Skin epidermis (tissue), 12 donors: Measurements from ENCODE around the gene CUTC.
"Not testable (repeated sequence)": the region's sequence is repeated elsewhere in the genome, so short reads cannot be mapped to it uniquely, and the experiment has no call there.

Experiments
- H3K27ac ChIP-seq, 21 experiments: fragments of 200-600 bp; sonication (generic) in 11 of 21; one replicate each; pipeline ENCODE4 v1.5.0; 2020; ENCODE audit warnings: mild to moderate bottlenecking in 3 of 21, inconsistent platforms in 2 of 21, moderate library complexity in 2 of 21
- H3K4me3 ChIP-seq, 7 experiments: fragments of 200-600 bp; sonication (generic) in 2 of 7; one replicate each; pipeline ENCODE4 v1.5.0; 2020; ENCODE audit warnings: inconsistent platforms in 2 of 7, mild to moderate bottlenecking in 2 of 7, moderate library complexity in 1 of 7

Gene CUTC

DNA sequence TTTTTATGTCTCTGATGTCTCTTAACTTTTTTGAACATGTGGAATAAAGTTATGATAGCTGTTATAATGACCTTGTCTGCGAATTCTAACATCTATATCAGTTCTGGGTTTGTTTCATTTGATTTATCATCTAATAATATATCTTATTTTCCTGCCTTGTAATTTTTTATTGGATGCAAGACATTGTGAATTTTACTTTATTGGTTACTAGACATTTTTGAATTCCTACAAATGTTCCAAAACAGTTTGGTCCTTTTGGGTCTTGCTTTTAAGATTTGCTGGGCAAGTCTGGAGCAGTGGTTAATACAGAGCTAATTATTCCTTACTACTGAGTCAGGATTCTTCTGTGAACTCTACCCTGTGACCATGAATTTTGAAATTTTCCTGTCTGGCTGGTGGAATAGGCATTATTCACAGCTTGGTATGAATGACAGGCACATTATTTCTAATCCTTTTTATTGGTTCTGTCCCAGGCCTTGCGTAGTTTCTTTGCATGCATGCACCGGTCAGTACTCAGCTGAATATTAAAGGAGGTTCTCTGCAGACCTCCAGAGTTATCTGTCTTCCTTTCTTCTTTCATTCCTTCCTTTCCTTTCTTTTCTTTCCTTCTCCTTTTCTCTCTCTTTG lies 9.0 kb downstream of the CUTC start:
- no peak overlapping the region for H3K4me3 ChIP-seq
- no peak overlapping the region for H3K27ac ChIP-seq

DNA sequence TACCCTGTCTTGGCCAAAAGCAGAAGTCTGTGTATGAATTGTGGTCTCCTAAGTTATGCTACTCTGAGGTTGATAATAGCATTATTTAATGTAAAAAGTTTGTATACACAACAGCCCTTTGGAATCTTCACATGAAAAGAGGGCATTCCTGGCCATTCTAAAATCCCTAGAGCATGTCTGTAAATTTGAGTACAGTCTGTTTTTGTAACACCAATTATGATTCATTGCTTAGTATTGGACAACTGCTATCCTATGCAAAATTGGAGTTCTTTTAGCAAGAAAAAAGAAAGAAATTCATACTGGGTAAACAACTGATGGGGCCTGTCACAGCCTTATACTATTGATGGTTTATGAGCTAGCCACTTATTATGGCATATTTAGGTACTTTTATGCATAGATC lies 10.2 kb downstream of the CUTC start:
- Histone ChIP-seq H3K4me3 (no peak overlapping the region), H3K27ac (peak overlapping the region in 2 of 21 experiments; percentile 14 to 18)

DNA sequence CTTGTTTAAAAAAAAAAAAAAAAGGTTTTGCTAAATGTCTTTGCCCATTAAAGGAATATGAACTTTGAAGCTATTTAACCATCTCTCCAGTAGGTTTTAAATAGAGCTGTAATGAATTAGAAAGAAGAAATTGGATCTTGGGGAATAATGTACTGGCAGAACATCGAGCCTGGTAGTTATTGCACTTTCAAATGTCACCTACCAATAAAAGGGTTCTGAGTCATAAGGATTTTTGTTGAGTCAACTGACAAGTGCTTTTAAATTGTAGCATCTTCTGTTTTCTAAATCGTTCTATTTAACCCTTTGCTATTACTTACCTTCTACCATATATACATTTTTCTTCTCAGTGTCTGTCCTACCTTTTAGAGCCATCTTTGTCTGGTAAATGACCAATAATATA lies 10.7 kb downstream of the CUTC start:
- no peak overlapping the region for H3K4me3 ChIP-seq
- H3K27ac ChIP-seq, result no peak overlapping the region

DNA sequence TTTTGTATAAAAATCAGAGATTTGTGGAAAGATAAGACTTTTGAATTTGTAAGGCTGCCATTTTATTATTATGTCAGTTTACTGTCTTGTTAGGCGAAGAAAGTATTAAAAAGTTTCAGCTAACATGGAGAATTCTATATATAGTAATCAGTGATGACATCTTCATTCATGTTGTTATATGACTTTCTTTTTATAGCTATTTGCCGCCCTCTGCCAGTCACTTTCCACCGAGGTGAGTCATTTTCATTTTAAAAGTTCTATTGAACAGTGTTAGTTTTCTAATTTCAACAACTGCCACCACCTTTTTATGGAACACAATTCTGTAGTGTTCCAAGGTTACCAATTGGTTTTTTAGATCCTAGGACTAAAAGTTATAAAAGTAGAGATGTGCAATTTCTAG lies 11.8 kb downstream of the CUTC start:
- no peak overlapping the region for H3K4me3 ChIP-seq
- H3K27ac ChIP-seq, result no peak overlapping the region

DNA sequence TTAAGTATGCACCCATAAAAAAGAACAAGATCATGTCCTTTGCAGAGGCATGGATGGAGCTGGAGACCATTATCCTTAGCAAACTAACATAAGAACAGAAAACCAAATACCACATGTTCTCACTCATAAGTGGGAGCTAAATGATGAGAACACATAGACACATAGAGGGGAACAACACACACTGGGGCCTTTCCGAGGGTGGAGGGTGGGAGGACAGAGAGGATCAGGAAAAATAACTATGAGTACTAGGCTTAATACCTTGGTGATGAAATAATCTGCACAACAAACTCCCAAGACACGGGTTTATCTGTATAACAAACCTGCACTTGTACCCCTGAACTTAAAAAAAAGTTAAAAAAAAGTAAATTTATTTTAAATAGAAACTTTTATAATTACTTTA lies 14.1 kb downstream of the CUTC start:
- H3K27ac ChIP-seq, H3K4me3 ChIP-seq: not testable (repeated sequence)

DNA sequence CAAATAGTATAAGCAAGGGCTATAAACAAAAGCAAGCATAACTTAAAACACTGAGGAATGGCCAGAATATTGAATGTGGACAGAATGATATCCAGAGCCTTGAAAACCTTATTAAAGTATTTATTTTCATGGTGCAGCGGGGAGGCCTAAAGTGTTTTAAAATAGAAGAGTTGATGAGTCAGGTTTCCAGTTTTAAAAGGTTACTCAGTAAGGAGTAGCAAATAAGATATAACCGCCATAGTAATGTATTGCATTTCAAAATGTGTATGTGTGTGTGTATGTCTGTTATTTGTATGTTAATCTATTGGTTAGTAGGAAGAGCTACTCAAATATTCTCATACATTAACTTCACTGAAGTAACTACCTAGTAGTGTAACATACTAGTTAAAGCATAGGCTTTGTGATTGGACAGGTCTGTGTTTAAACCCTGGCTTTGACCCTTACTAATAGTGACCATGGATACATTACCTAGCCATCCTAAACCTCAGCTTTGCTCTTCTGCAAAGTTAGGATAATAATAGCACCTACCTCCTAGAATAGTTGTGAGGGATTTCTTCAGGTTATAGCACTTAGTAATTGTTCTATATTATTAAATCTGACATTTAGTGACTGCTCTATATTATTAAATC lies 16.9 kb downstream of the CUTC start:
- no peak overlapping the region for H3K4me3 ChIP-seq
- no peak overlapping the region for H3K27ac ChIP-seq

DNA sequence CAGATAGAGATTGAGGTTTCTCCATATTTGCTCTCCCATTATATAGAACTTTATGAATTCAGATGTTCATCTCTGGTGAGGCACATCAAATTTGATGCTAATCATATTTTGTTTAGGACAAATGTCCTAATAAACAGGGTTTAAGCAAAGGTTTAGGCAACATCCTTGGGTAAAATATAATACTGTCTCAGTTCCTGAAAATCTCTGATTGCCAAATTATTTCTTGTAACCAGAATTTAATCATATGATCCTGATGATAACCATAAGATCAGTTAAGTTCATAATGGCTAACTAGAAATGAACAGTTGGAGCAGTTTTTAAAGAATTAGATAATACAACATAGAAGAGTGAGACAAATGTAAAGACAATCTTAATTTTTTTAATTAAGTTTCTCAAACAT lies 18.6 kb downstream of the CUTC start:
- H3K27ac ChIP-seq, result no peak overlapping the region
- no peak overlapping the region for H3K4me3 ChIP-seq

DNA sequence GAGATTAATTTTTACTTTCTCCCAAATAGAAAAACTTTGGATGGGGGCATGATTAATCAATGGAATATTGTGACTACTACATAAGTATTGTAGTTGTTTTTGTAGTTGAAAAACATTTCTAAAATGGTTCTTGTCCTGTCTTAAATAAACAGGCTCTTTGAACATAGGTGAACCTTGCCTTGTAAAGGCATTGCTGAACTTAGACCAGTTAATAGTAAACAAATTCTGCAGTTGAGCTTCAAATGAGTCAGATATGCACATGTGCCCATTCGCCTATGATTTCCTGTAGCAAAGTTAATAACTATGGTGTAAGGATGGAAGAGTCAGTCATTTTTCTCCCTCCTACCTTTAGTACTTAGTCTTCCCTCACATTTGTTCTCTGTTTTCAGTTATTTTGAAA lies 22.6 kb downstream of the CUTC start:
- H3K4me3 ChIP-seq, result no peak overlapping the region
- H3K27ac ChIP-seq, result no peak overlapping the region

DNA sequence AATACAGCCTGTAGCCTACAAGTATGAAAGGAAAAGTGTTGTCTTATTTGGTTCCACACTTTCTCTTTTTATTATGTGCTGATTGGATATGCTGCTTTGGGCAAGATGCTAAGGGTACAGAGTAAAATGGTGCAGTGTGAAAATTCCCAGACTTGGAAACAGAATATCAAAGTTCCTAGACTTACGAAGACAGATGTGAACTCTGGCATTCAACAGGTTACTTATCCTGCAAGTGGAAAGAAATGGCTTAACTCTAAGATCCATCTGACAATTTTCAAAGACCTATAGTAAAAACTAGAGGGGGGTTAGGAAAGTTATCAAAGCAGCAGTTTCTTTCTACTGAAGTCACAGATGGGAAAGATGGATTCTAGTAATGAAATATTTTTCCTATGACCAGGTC lies 24.1 kb downstream of the CUTC start:
- H3K27ac ChIP-seq, result no peak overlapping the region
- H3K4me3 ChIP-seq, result no peak overlapping the region

DNA sequence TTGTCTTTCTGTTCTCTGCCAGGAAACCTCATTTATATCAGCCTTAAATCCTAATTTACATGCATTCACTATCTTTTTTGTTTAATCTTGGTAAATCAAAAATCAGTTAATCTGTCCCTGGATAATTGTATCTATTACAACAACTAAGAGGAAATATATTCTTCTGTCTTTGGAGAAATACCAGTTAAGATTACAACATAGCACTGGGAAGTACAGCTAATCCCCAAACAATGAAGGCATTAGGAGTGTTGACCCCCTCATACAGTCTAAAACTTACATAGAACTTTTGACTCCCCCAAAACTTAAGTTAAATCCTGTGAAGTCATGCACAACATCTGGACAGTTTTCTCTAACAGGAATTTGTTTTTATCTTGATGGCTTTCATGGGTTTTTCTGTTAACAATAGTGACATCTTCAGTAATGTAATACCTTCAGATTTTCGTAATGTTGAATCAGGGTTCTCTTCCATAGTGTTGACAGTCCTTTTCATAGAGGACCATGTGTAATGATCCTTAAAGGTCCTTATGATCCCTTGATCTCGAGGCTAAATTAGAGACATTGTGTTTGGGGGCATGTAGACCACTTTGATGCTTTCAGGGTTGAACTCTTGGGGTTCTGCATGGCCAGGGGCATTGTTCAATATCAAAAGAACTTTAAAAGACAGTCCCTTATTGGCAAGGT lies 26.3 kb downstream of the CUTC start:
- no peak overlapping the region for H3K27ac ChIP-seq
- no peak overlapping the region for H3K4me3 ChIP-seq

DNA sequence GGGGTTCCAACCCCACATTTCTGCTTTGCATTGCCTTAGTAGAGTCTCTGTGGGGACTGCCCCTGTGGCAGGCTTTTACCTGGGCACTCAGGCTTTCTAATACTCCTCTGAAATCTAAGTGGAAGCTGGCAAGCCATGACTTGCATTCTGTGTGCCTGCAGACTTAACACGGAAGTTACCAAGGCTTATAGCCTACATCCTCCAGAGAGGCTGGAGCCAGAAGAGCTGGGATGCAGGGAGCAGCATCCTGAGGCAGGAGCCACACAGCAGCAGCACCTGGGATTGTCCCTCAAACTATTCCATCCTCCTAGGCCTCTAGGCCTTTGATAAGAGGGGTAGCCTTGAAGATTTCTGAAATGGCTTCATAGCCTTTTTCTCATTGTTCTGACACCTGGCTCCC lies 28.3 kb downstream of the CUTC start:
- Histone ChIP-seq H3K4me3 (no peak overlapping the region), H3K27ac (no peak overlapping the region)

DNA sequence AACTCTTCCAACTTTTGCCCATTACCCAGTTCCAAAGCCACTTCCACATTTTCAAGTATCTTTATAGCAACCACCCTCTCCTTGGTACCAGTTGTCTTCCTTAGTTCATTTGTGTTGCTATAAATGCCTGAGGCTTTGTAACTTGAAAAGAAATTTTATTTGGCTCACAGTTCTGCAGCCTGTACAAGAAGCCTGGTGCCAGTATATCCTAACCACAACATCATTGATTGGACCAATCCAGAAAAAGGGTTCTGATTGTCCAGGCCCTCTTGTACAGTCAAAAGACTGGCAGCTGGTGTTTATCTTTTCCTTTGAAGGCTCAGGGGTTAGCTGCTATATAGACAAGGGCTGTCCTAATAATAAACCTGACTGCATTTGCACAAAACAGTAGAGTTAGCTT lies 29.3 kb downstream of the CUTC start:
- H3K27ac ChIP-seq, result no peak overlapping the region
- no peak overlapping the region for H3K4me3 ChIP-seq

DNA sequence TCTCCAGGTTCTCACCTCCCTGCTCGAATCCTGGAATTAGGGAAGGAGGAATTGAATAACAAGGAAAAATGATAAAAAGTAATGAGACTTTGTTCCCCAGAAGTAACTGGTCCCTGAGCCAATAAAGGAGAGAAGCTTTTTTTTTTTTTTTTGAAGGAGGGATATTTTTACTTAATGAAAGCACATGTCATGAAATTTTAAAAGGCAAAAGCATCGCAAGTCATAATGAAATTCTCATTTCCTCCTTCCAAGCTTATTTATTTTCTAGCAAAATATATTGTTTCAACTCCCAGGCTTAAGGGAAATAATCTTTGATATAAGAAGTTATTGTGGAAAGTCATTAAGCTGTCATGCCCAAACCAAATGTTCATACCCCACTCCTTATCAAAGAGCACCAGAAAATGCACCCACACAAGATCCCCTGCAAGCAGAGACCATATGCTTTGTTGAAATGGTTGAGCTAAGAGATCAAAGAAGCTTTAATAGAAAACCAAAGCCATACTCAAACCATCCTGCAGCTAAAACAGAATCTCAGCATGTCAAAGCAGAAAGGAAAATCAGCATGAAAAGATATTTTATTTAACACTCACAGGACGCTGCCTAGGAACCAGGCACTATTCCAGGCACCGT lies 33.8 kb downstream of the CUTC start:
- Histone ChIP-seq H3K27ac (no peak overlapping the region), H3K4me3 (no peak overlapping the region)

DNA sequence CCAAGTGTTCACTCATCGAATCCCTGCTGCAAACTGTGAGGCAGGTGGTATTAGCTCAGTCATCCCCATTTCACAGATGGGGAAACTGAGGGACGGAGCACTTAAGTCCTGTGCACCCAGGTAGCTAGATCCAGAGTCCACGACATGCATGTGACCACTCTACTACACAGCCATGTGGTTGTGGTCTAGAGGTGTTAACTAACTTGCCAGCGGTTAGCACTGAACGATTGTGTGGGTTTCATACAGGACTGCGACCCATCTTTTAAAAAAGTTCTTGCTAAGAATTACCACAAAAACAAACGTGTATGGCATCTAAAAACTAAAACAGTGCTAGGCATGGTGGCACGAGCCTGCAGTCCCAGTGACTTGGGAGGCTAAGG lies 34.3 kb downstream of the CUTC start:
- Histone ChIP-seq H3K4me3 (no peak overlapping the region), H3K27ac (no peak overlapping the region)

DNA sequence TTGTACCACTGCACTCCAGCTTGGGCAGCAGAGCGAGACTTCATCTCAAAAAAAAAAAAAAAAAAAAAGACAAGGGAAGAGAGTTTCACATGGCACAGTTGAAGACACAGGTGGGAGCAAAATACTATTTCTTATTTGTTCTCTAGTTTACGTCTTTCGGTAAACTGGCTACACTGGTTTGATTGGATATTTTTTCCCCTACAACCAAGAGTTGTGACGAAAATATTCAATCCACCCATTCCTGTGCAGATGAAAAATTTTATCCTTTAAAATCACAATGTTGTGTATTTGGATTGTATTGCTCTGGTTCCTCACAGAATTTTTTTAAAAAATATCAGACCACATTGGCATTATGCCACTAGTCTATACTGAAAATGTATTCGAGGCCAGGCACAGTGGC lies 35.9 kb downstream of the CUTC start:
- Histone ChIP-seq H3K27ac (no peak overlapping the region), H3K4me3 (no peak overlapping the region)

DNA sequence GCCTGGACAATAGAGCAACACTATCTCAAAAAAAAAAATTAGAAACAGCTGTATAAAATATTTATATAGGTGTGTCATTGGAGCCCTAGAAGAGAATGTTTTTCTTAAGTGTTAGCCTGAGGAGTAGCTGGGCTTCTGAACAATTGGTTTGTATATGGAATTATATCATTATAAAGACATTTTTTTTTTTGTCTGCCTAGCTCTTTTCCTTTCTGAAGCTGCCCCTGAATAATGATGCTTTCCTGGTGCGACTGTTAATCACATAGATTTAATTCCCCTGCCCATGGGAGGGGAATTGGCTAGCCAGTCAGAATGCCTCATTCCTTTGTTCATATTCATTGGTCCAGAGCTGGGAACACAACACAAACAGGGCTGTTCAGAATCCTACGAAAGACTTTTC lies 36.5 kb downstream of the CUTC start:
- no peak overlapping the region for H3K4me3 ChIP-seq
- no peak overlapping the region for H3K27ac ChIP-seq

DNA sequence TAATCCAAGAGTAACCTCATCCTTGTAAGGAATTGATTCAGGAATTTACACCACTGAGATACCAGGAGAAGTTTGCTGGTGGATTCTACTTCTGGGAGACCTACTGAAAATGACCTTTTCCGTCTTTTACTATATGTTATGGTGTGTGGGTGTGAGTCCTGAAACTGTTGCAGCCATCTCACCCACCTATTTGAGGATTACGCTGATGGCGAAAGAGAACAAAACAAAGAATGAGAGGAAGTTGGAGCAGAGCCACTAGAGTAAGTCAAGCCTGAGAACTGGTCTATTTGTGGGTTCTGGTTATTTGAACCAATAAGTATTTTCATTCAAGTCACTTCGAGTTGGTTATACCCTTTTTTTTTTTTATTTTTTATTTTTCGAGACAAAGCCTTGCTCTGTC lies 37.7 kb downstream of the CUTC start:
- Histone ChIP-seq H3K4me3 (no peak overlapping the region), H3K27ac (no peak overlapping the region)

DNA sequence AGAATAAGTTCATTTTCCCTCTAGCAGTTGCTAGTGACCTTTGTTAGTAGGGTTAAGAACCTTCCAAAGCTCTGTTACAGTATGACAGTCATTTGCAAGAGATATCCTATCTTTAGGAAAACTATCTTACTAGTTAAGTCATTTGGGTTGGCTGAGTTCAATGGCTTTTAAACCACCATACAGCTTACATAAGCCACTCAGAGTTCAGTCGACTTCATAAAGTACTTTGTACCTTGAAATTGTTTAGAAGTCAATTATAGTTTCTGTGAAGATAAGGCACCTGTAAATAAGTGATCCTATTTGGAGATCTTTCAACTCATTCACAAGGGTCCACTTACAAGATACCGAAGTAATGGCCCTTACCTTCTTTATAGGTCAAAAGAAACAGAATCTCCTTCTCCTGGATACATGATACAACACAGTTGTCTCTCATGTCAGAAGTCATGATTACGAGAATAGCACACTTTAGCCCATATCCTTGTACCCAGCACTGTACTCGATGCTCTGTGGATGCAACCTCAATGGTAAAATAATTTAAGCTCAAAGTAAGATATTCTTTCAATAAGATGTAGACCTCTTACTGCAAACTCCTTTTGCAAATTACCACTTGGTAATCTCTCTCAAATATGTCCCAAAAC lies 38.5 kb downstream of the CUTC start:
- H3K27ac ChIP-seq, result no peak overlapping the region
- H3K4me3 ChIP-seq, result no peak overlapping the region

DNA sequence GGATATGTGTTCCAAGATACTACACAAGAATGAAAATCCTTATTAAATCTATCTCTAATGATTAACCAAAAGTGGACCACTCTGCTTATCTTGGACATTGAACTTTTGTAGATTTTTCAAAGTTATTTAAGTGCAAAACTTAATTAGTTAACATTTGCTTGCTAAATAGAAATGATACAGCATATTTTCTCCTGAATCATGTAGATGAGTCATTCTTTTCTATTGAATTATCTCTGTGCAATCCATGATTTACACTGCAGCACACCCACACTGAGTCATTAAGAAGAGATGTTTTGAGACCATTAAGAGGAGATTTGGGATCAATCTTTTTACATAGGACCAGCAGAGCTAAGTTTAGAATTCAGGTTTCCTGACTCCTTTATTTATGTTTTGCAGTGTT lies 43.8 kb downstream of the CUTC start:
- Histone ChIP-seq H3K27ac (peak overlapping the region in 4 of 21 experiments; percentile 2 to 57 (median 14)), H3K4me3 (no peak overlapping the region)

DNA sequence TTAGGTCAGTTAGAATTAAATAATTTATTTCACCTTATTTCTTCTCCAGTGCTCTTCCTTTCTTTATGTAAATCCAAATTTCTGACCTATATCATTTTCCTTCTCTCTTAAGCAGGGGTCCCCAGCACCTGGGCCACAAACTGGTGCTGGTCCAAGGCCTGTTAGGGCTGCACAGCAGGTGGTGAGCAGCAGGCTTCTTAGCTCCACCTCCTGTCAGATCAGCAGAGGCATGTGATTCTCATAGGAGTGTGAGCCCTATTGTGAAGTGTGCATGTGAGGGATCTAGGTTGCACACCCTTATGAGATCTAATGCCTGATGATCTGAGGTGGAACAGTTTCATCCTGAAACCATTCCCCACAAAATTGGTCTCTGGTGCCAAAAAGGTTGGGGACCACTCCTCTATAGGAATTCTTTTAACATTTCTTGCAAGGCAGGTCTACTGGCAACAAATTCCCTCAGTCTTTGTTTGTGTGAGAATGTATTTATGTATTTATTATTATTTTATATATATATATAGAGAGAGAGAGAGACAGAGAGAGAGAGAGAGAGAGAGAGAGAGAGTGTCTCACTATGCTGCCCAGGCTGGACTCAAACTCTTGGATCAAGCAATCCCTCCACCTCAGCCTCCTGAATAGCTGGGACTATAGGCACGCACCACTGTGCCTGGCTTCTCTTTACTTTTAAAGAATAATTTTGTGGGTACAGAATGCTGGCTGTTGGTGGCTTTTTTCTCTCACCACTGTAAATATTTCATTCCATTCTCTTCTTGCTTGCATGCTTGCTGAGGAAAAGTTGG lies 46.1 kb downstream of the CUTC start:
- no peak overlapping the region for H3K4me3 ChIP-seq
- peak overlapping the region in 1 of 21 experiments; percentile 33 for H3K27ac ChIP-seq
